Left renal pelvis (tissue), 4 donors: ENCODE data around the gene ASXL2. TPM values are rescaled to one million over a fixed set of nuclear protein-coding genes. Genes with fewer than 3 reads are reported as not detected.
"Not testable (repeated sequence)": the region's sequence is repeated elsewhere in the genome, so short reads cannot be mapped to it uniquely, and the experiment has no call there.

Experiments
- DNase-seq, 4 donors: peaks; one replicate each; pipeline ENCODE4 v3.0.0-alpha.2; 2013; ENCODE audit warnings: low read depth in 4 of 4, low spot score in 3 of 4
- polyA plus RNA-seq, 4 donors: library from polyadenylated mRNA; unstranded; fragments of 120-200 nt; gene quantifications; one replicate each; pipeline ENCODE4 v1.2.1, GENCODE V29; 2013; ENCODE audit not compliant: insufficient read length in 4 of 4

The ASXL2 gene
- polyA plus RNA-seq, 4 donors: 15.6 to 23.5 (median 20.2) TPM

GRCh38 chr2:25742501-25742900, 135.8 kb downstream of the ASXL2 start:
- DNase-seq: no peak

DNA sequence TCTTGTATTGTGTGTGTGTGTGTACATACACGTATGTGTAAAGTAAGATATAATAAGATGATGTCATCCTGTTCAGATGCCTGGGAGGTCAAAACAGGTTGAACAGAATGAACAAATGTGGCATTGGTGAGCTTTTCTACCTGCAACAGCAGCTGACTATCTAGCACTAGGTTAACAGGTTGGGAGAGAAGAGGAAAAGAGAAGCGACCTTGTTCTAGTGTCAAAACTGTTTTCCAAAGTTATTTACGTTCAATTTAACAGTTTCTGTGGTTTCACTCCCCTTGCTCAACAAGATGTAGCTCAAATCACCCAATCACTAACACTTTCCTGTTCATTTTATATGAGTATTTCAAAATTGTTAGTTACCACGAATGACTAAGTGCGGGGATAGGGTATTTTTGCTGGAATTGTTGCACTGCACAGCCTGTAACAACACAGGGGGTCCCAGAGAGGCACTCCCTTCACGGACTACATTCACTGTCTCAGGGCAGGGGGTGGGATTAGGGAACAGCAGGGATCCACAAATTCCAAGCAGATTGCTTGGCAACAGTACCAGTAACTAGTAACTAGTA, 137.4 kb downstream of the ASXL2 start:
- no peak for DNase-seq

DNA sequence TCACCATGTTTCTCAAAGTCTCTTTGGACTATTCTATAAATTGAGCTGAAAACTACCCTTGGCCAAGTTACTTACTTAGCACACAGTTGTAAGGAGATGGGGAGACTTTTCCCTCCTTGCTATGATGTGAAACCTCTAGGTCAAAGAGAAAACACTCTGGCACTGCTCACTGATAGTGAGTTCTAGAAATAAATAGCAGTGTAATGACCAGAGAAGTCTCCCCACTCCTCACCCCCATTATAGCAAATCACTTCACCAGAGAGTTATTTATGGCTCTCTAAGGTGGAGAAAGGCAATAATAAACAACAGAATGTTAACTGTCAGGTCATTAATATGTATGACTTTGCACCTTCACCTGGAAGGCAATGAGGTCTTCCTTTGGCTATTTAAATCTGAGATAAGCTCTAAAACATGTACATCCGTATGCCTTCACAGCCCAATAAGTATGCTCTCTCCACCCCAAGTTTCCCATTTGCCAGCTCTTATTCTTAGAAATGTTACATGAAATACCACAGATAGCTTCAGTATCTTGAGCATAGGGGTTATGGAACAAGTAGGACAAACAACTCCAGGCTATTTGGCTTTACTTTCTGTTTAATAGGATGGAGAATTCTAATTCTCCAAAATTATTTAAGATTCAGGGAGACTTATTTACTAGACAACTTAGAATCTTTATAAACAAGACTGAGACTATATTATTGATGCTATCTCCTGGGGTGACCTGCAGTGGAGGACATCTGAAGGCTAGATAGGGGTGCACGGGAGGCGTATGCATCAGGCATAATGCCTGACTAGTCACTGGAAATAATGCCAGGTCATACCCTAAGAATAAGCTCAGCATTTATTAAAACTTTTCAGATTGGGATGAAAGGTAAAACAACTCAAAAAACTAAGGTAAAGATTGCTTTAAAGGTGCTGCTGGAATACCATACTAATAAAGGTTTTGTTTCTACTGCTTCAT, 139.6 kb downstream of the ASXL2 start:
- DNase-seq: no peak

GRCh38 chr2:25736899-25737515, 141.3 kb downstream of the ASXL2 start:
- DNase-seq: no peak

DNA sequence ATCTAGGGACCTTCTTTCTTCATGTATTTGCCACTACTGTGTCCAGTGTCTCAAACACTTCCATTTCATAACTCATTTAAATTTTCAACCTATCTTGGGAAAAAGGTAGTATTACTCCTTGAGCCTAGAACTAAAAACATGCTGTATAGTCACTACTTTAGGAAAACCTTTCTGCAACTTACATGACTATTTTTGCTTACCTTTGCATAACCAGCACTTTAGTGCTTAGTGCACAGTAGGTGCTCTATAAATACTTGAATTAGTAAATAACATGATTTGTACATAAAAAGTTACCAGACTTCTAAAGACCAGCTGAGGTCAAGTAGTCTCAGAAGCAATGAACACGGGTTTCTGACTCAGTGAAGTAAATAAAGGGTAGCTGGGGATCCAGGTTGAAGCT, 142.5 kb downstream of the ASXL2 start:
- DNase-seq: no peak

GRCh38 chr2:25728559-25728958, 149.7 kb downstream of the ASXL2 start:
- DNase-seq: no peak

DNA sequence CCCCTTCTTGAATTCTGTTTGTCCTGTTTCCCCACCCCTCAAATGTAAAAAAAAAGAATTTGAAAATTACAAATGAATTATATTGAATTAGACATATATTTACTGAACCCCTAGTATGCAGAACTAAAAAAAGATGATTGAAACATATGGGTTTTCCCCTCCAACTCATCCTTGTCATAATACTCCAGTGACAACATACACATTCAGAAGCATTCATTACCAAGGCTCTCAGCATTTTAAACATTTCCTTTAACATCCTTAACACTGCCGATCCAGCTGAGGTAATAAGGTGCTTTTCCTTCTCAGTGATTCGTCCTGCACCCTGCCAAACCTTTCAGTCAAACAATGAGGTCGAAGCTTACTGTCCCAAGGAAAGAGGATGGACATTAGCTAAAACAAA, 151.8 kb downstream of the ASXL2 start:
- DNase-seq: no peak

- DNase-seq: no peak
Observed at GRCh38 chr2:25725877-25726276, 152.4 kb downstream of the ASXL2 start.

- no peak for DNase-seq
Observed at GRCh38 chr2:25724756-25725155, 153.5 kb downstream of the ASXL2 start.

- no peak for DNase-seq
Observed at GRCh38 chr2:25722224-25722623, 156.1 kb downstream of the ASXL2 start.

GRCh38 chr2:25720575-25720974, 157.7 kb downstream of the ASXL2 start:
- no peak for DNase-seq

GRCh38 chr2:25714740-25715139, 163.5 kb downstream of the ASXL2 start:
- no peak for DNase-seq

DNA sequence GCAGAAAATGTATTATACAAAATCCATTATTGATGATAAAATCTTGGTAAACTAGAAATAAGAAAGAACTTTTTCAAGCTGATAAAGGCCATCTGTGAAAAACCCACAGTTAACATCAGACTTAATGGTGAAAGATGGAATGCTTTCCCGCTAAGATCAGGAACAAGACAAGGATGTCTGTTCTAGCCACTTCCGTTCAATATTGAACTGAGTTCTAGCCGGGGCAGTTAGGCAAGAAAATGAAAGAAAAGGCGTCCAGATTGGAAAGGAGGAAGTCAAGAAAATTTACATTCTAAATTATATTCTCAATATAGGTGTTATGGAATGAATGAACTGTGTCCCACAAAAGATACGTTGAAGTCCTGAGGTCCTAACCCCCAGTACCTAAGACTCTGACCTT, 165.8 kb downstream of the ASXL2 start:
- no peak for DNase-seq

DNA sequence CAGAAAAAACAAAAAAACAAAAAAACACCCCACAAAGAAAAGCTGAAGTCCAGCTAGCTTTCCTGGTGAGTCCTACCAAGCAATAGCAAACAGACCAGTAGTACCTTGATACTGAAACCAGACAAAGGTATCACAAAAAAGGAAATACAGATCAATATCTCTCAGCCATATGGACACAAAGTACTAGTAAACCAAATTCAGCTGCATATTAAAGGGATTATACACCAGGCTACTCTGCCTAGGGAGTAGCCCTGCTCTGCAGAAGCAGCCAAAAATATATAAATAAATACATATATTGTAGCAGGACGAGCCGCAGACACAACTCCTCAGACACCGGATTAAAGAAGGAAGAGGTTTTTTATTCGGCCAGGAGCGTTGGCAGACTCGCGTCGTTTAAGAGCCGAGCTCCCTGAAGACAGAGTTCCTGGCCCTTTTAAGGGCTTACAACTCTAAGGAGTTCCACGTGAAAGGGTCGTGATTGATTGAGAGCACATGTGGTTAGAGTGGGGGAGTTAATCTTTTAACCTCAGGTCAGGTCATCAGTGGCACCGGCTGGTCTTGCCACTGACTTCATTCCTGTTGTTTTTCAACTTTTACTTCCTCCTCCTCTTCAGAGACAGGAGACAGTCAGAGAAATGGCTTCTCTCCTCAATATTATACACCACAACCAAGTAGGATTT, 166.5 kb downstream of the ASXL2 start:
- DNase-seq: no peak

DNA sequence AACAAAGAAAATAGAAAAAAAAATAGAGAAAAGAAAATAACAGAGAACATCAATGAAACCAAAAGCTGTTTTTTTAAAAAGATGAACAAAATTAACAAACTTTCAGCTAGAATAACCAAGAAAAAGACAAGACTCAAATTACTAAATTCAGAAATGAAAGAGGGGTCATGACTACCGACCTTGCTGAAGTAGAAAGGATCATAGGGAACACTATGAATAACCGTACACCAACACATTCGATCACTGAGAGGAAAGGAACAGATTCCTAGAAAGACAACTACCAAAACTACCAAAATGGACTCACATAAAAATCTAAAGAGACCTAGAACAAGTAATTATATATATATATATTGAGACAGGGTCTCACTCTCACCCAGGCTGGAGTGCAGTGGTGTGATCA, 167.5 kb downstream of the ASXL2 start:
- DNase-seq: no peak

GRCh38 chr2:25709349-25709748, 168.9 kb downstream of the ASXL2 start:
- no peak for DNase-seq

DNA sequence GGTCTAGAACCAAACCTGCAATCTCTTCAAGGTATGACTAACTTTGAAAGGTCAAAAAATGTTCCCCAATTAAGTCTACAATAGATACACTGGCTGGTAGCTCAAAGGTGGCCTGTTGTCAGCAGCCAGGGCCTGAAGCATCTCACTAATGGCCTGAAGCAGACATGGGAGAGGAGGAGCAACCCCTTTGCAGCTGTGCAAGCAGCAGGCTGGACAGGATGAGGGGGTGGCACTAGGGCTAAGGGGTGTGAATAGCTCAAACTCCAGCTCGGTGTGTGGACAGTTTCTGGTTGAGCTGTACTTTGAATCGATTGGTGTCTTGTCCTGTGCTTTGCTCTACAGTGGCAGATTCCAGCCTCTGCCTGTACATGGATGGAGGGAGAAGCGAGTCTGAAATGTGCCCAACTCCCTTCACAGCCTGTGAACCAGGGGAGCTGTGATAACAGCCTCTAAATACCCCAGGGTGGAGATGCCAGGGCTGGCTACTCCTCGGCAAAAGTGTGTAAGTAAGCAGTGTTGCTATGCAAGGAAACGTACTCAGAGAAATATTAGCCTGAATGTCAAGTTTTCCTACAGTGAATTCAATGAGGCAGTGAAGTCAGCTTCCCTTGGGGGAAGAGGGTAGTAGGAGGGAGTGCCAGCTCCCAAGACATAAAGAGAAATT, 170.2 kb downstream of the ASXL2 start:
- no peak for DNase-seq

DNA sequence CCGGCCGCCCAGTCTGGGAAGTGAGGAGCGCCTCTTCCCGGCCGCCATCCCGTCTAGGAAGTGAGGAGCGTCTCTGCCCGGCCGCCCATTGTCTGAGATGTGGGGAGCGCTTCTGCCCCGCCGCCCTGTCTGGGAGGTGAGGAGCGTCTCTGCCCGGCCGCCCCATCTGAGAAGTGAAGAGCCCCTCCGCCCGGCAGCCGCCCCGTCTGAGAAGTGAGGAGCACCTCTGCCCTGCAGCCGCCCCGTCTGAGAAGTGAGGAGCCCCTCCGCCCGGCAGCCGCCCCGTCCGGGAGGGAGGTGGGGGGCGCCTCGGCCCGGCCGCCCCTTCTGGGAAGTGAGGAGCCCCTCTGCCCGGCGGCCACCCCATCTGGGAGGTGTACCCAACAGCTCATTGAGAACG, 172.7 kb downstream of the ASXL2 start:
- not testable (repeated sequence) for DNase-seq

DNA sequence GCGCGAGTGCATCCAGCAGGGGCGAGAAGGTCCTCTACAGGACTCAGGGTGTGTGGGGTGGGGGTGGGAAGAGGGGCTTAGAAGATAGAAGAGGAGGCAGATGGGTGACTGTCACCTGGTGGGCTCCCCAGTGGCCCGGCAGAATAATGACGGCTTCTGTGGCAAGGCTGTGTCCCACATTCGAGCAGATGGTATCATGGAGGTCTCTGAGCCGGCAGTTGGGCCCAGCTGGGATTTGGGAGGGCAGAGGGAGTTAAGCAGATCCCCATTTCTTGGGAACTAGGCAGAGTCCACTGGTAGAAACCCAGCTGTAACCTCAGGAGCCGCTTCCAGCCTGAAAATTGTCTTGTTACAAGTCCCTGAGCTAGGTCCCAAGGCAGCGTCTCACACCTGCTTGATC, 176.5 kb downstream of the ASXL2 start:
- no peak for DNase-seq

- DNase-seq: no peak
Observed at GRCh38 chr2:25700221-25700660, 178.0 kb downstream of the ASXL2 start.

DNA sequence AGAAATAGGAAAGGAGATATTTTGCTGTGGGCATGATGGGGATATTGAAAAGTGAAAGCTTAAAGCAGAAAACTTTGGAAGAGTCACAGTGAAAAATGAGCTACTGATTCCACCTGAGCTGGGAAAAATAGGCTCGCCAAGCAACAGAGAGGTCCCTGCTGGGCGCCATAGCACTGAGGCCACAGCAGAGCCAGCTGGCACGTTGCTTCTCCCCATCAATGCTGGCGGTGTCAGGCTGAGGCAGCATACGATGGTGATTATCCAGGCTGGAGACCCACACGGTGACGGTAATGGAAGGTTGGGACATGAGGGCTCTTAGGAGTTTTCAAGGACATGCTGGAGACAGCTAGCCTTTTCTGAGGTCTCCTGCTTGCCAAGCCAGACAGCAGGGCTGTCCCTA, 179.1 kb downstream of the ASXL2 start:
- DNase-seq: no peak
